HEK293 (cell line): ENCODE results near the gene LNPEP.

Source experiments
- ZBTB48 ChIP-seq: fragments of 450-650 bp; formaldehyde crosslinking; IDR thresholded peaks from 2 replicates; pipeline ENCODE4 v1.5.1; 2016; ENCODE audit warnings: missing biosample characterization, missing genetic modification characterization
- ZNF473 ChIP-seq: fragments of 450-650 bp; formaldehyde crosslinking; IDR thresholded peaks from 2 replicates; pipeline ENCODE4 v1.5.1; 2017; ENCODE audit warnings: missing biosample characterization, missing genetic modification characterization
- ZNF660 ChIP-seq: fragments of 450-650 bp; IDR thresholded peaks from 2 replicates; pipeline ENCODE4 v1.5.1; 2018; ENCODE audit warnings: missing biosample characterization, mild to moderate bottlenecking, missing genetic modification characterization
- ZNF777 ChIP-seq: fragments of 450-650 bp; formaldehyde crosslinking; IDR thresholded peaks from 2 replicates; pipeline ENCODE4 v1.5.1; 2017; ENCODE audit warnings: missing biosample characterization, missing genetic modification characterization, borderline replicate concordance
- TF ChIP-seq, protein P1 (sequence below): fragments of 450-650 bp; formaldehyde crosslinking; IDR thresholded peaks from 2 replicates; pipeline ENCODE4 v1.5.1; 2016; ENCODE audit warnings: missing biosample characterization, missing genetic modification characterization

GRCh38 chr5:96922499-96923244 lies 13.2 kb upstream of the LNPEP start:
- TF ChIP-seq, protein P1, sequence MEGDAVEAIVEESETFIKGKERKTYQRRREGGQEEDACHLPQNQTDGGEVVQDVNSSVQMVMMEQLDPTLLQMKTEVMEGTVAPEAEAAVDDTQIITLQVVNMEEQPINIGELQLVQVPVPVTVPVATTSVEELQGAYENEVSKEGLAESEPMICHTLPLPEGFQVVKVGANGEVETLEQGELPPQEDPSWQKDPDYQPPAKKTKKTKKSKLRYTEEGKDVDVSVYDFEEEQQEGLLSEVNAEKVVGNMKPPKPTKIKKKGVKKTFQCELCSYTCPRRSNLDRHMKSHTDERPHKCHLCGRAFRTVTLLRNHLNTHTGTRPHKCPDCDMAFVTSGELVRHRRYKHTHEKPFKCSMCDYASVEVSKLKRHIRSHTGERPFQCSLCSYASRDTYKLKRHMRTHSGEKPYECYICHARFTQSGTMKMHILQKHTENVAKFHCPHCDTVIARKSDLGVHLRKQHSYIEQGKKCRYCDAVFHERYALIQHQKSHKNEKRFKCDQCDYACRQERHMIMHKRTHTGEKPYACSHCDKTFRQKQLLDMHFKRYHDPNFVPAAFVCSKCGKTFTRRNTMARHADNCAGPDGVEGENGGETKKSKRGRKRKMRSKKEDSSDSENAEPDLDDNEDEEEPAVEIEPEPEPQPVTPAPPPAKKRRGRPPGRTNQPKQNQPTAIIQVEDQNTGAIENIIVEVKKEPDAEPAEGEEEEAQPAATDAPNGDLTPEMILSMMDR, result no peak
- TF ChIP-seq ZBTB48 (tag by site-specific recombination) (no peak), ZNF473 (no peak), ZNF660 (tag by site-specific recombination) (no peak), ZNF777 (no peak)
